ENCODE results near the gene USP7.

- TF ChIP-seq POLR2AphosphoS5 (IDR thresholded peaks at IDR 0.05) (no peak), POLR2A (IDR thresholded peaks at IDR 0.05) (no peak)
These were observed 34.5 kb downstream of the USP7 start for GRCh38 chr16:8929086-8929748.

Measured in prostate gland (tissue), 1 donor.